GOT3 (cell line): Measurements from ENCODE around the gene TRIM44.

Source experiments
- DNase-seq: peaks from one replicate; lab custom pipeline; 2025; ENCODE audit warnings: mixed read lengths; lab: John Stamatoyannopoulos, UW

The TRIM44 gene

DNA sequence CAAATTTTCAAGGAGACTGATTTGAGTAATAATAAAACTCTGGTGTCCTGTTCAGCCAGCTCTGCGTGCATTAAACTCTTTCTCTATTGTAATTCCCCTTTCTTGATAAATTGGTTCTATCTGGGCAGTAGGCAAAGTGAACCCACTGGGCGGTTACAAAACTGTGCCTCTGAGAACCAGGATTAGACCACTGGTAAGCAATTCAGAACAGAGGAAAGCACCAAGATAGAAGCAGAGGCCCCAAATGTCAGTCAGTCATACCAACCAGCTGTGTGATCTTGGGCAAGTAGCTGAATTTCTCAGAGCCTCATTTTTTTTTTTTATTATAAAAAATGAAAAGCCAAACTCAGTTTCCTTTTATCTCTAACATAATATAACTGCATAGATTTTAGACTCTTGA is 54.9 kb downstream of the TRIM44 start:
- DNase-seq, result no peak

DNA sequence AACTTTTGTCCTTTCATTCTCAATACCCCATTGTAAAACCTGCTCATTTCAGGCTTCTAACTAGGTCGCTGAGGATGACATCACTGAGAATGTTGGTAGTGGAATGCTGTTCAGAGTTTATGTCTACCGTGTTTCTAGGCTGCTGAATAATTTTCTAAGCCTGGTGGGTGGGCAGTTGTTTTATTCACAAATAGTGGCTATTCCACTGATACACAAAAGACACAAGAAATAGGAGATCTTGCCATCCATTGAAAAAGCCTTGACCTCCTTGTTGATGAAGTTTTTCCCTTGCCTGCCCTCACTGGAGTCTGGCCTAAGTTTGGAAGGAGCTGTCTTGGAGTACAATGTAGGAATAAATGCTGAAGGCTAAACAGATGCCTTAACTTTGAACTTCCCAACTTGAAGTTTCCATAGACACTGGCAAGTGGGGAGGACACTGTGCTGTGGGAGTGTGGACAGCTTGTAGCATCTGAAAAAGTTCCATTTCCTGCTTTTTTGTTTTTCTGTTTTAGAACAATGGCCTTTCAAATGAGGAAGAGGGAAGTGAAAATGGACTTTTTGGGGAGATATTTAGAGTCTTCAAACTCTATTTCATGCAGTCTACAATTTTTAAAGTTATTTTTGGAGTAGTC is 59.2 kb downstream of the TRIM44 start:
- no peak for DNase-seq

DNA sequence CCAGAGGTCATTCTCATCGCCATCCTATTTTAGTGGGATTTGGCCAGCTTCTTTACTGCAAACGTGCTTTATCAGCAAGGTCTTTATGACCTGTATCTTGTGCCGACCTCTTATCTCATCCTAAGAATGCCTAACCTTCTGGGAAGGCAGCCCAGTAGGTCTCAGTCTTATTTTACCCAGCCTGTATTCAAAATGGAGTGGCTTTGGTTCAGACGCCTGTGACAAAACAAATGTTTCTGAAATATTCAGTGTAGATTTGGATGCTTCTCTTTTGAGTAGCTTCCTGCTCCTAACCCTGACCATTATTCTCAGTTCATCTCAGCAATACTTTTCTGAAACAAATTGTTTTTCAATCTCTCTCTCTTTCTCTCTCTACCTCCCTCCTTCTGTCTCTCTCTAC is 60.1 kb downstream of the TRIM44 start:
- no peak for DNase-seq

DNA sequence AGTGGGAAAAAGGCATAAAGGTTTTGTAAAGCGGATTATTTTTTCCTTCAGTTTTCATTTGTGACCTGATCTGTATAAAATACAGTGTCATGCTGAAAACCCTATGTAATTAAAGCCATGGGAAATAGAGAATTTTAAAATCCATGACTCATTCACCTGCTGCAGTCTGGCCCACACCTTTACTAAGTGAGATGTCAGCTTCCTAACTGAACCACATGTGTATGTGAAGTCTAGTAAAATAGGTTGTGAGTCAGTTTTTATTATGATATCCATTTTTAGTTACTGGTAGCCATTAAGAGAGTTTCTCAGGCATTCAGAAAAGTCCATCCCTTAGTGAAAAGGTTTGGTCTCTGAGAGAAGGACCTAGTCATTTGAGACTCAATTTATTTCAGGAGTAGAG is 60.9 kb downstream of the TRIM44 start:
- DNase-seq, result no peak

DNA sequence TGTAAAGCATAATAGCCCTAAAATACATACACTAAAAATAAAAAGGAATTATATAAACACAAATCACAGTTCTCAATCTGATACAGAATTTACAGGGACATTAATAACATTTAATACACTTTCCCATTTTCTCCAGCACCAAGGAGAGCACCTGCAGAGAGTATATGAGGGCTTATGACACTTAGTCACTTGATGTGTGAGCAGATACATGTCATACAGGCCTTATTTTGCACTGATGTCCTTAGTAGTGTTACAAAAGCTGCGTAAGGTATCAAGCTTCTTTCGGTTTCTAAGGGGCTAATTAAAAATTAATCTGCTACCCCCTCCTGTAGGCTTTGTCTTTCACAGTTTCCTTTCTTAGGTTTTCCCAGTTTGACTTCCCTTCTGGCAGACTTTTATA is 61.3 kb downstream of the TRIM44 start:
- no peak for DNase-seq

DNA sequence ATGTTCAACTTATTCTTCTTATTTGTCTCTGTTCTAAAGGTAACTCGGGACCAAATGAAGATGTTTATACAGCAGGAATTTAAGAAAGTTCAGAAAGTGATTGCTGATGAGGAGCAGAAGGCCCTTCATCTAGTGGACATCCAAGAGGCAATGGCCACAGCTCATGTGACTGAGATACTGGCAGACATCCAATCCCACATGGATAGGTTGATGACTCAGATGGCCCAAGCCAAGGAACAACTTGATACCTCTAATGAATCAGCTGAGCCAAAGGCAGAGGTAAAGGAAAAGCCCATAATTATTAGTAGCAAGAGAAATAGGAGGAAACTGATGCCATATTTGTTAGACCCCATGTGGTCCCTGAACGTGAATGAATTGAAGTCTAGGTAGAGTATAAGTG is 63.3 kb downstream of the TRIM44 start:
- no peak for DNase-seq

DNA sequence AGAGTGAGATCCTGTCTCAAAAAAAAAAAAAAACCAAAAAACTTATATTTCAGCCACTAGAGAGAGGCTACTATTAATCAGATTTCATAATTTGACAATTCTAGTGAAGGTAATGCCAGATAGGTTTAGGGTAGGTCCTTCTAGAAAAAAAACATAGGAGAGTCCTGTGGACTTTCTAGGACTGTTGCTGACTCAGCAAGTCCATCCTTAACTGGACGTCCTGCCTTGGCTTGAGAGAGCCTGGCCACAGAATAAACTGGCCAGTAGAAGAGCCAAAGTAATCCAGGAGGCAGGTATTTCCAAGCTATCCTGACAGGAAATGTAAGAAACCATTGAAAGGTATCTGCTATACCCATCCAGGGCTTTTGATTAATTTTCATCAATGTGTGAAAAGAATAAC is 64.6 kb downstream of the TRIM44 start:
- no peak for DNase-seq

DNA sequence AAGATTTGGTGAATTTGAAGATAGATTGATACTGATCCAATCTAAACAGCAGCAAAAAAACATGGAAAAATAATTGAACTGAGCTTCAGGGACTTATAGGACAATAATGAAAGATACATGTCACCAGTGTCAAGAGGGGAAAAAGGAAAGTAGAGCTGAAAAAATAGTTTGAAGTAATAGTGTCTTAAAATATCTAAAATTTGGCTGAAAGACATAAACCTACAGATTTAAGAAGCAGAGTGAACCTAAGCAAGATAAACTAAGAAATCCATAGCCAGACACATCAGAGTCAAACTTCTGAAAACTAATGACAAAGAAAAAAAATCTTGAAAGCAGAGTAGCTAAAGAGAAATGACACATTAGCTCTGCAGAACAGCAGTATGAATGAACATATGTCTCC is 67.7 kb downstream of the TRIM44 start:
- no peak for DNase-seq

DNA sequence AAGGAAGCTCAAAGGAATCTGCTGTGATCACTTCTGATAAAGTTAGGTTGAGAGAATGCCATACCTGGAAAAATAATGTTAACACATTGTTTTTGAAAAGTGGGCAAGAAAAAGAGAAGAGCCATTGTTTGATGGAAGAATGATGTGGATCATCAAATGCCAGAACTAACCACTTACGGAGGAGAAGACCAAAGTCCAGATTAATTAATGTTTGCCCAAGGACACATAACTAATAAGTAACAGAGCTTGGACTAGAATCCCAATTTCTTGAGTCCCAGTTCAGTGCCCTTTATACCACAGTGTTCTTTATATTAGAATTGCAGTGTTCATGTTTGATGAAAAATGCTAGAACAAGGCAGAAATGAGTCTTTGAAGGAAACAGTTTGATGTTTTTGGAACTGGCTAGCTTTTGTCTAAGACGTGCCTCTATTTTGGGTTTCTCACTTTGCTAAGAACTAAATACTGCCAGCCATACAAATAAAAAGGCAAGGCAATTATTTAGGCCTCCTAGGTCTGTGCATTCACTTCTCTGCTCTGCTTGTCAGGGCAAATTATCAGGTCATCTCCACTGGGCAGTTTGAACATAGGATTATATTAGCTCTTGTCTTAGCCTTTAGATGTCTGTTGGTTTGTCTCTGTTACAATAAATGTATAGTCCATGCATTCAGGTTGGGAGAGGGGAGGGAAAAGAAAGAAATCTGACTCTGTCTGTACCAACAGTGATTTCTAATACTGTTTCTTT is 72.3 kb downstream of the TRIM44 start:
- DNase-seq, result no peak

DNA sequence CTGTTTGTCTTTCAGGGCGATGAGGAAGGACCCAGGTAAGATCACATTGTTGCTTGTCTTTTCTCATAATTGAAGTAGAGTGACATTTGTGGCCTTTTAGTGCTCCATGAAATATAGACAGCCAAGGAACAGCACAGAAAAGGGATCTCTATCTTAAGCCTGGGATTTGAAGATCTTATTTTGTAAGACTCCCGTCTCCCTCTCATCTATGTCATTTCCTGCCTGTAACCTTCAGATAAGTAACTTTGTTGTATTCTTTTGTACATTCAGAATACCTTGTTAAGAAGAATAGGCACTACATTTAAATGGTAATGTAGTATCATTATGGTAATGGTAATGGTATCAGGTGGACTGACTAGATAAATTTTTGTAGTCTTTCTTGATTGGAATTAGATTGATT is 72.8 kb downstream of the TRIM44 start:
- DNase-seq, result no peak

DNA sequence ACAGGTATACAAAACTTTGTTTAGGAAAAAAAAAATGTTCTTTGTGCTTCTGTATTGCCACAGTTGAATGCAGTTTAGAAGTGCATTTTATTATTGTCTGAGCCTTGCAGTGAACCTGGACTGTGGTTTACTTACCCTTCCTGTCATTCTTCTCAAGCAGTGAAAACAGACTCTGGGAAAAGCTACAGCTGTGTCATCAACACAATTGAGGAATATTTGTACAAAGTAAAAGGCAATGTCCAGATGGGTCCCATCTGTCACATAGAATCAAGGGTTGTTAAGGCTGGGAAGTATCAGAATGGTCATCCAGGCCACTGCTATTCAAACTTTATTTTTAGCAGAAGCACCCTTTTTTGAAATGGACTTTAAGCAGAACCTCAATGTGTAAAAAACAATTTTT is 73.3 kb downstream of the TRIM44 start:
- DNase-seq, result no peak

DNA sequence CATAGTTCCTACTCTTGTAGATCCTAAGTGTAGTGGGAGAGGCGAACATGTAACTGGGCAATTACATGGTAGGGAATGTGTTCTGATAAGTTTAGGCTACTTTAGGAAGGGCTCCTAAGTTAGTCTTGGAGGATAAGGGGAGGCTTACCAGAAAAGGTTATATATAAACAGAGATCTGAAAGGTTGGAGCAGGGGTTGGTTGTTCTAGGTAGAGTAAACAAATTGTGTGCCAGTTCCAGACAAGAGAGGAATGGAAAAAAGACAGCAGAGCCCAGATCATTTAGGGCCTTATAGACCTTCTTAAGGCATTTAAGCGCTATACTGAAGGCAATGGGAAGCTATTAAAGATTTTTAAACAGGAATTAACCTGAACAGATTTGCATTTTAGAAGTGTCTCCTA is 74.4 kb downstream of the TRIM44 start:
- DNase-seq, result no peak

DNA sequence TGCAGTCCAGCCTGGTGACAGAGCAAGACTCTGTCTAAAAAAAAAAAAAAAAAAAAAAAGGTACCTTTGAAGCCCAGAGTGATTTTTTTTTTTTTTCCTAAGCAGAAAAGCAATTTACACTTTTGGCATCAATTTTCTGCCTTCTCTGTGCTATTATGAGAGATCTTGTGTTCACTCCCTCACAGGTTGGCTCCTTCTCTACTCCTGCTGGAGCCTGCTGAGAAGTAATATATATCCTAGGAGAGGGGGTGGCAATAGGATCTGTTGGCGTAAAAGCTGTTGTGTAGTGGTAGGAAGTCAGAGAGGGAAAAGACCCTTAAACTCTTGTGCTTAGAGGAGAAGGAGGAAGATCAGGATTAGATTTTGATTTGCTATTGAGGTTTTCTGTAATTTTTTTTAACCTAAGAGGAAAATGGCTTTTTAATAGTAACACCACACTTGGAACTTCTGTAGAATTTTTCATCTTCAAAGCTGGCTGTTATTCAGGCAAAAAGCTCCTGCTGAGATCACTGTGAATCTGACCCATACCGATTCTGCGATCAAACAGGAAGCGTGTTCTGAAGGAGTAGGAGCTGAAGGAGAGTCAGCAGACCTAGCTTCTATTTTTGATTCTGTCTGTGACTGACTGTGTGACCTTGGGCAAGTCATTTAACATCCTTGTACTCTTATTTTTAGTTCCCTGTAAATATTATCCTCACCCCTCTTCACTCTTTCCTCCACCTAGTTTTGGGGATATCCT is 77.7 kb downstream of the TRIM44 start:
- no peak for DNase-seq

DNA sequence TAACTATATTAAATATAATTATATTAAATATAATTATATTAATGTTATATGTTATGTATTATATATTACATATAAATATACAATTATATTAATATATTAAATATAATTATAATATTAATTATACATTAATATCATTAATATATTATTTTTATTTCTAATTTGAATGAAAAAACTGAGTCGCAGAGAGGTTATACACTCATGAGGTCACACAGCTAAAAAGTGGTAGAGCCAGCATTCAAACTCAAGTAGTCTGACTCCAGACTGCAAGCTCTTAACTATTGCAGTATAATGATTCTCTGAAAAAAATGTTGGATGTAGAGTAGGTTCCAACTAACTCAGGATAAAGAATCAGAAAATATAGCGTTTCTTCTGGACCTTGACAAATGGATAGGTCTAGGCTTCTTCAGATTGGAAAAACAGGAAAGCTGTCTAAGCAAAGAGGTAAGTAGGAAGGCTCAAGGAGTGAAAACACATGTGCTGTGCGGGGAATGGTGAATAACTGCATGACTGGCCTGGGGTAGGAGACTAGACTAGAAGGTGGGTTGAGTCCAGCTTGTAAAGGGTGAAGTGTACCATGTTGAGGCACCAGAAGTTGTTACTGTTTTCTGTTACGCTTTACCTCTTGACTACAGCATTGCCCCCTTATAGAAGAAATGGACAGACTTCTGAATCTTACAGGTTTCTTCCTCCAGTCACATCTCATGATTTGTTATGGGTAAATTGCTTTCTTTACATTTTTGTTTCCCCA is 80.3 kb downstream of the TRIM44 start:
- DNase-seq, result no peak

DNA sequence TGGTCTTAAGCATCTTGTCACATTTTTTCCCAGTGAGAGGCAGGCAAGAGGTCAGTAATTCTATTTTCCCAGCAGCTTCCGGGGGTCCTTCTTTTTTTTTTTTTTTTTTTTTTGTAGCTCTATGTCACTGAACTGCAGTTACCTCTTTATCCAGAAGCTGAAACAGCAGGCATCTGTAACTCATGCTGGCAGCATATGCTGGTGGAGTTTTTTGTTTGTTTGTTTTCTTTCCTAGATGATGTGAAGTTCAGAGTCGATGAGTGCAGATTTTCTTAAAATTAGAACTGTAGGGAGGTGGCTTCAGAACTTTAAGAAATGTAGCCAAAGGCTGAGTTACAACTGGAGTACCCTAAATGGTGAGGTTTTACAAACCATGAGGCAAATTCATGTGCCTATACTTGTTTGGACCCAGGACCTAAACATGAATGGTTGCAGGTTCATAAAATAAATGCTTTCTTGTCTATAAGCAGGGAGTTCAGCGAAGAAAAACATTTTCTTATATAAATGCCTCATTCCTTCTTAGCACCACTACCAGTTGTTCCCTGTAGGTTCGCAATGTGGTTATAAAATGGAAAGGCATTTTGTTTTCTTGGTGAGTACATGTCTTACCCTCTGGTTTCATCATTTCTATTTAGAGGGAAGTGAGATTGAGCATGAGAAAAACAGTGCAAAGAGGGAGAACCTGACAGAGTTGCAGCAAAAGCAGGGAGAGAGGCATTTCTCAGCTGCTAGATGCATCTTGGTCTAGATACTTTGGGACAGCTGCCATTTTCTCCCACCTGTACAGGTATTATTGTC is 84.0 kb downstream of the TRIM44 start:
- DNase-seq, result no peak

DNA sequence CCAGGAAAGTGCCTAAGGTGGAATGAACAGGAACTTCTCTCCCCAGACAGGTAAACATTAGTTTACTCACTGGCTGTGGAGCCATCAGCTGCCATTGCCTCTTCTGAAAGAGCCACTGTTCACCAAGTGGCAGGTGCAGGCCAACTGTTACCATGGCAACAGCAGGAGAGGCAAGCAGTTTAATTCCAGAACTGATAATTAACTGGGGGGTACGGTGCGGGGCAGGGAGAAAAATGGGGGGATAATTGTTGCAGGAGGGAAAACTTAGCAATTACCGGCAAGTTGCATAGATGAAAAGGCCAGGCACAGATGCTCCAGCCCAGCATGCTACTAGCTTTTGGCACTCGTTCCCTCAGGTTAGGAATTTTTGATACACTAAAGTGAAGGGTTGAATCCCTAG is 85.1 kb downstream of the TRIM44 start:
- DNase-seq, result no peak

DNA sequence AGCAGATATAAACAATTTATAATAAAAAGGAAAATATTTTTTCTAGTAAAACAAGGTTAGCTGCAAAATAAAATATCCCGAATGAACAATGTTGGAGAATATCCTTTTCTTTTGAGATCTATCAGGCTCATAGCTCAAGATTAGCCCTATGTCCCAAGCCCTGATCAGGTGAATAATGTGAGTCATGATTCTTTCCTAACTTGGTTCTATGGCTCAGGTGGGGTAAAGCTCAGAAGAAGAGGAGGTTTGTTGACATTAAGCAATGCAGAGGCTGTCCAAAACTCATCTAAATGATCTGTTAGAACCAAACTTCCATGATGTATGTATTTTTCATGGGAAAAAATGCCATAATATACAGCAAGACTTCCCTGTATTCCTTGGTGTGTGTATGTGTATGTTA is 86.1 kb downstream of the TRIM44 start:
- DNase-seq, result no peak

DNA sequence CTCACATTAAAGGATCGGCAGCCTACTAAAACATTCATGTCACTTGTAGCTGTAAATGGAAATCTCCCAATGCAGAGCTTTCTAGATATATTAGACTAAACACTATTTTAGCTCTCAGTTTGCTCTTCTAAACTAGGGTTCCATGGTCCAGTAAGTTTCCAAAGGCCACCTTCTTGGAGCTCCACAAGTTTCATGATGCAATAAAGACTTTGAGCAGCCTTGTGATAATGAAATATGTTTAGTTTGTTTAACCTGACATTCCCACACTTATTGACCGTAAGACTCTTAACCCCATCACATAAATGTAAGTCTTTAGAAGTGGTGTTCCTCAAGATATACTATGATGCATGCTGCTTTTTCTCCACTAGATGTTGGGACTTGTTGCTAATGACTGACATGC is 87.7 kb downstream of the TRIM44 start:
- no peak for DNase-seq

DNA sequence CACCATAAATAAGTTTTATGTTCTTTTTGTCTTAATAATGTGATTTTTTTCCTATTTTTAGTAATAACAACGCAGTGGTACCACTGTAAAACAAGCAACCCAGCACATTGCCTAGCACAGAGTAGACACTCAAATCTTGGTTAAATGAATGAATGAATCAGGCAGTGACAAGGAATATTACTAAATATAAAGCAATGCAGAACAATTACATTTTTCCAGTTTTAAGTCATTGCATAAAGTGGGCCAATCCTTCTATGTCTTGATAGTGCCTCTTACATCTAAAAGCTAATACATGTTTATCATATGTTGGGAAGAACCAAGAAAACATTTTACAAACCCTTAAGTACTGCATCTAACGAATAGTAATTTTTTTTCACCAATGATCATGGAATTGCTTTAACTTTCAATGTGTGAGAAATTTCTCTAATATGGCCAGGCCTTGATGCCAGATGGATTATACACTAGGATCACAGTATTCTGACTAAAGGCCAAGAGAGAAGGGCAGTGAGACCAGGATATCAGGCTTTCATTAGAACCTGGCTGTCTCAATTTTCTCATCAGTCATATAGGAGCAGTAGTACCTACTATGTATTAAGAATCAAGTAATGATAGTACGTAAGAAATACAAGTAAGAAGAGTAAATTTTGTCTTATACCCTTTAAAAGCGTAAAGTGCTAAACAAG is 88.5 kb downstream of the TRIM44 start:
- no peak for DNase-seq

DNA sequence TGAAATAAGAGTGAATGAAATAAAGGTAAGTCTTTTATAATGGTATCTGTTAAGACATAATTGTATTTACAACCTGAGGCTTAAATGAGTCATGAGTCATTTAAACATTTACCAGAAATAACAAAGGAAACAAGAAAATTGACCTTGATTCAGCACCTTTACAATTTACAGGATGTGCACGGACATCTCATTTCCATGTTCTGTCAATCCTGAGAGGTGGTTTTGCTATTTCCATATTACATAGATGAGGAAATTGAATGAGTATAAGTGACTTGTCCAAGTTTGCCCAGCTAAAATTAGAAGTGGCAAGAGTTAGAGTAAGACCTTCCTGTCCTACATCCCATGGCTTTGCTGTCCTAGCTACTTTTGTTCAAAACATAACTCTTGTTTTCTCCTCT is 89.1 kb downstream of the TRIM44 start:
- no peak for DNase-seq

DNA sequence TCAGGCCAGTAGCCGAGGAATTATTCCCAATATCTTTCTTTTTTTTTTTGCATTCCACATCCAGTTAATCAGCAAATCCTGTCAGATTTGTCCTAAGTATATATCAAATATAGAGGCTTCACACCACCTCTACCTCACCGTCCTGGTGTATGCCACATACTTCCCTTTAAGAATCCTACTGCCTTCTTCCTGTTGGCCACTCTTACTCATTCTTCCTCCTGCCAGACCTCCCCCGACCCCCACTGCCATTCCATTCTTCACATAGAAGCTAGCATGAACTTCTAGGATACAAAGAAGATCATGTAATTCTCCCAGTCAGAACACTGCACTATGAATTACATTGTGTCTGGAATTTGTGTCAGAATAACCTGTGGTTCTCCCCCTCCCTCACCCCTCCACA is 89.5 kb downstream of the TRIM44 start:
- no peak for DNase-seq
